Central memory CD8-positive, alpha-beta T cell (primary cell): ENCODE results near the gene ZNHIT2.
"Not testable (repeated sequence)": the region's sequence is repeated elsewhere in the genome, so short reads cannot be mapped to it uniquely, and the experiment has no call there.

ENCODE experiments used
- ATAC-seq: fragments of 150-1000 bp; cut with Tn5 transposase; replicated peaks from 2 replicates; pipeline ENCODE4 v1.10.0; 2022; ENCODE audit warnings: mild to moderate bottlenecking, moderate FRiP score, moderate number of reproducible peaks; ENCODE audit not compliant: poor library complexity, severe bottlenecking; ENCODE audit errors: extremely low read depth
- DNase-seq, 2 donors: peaks; one replicate each; pipeline ENCODE4 v3.0.0; 2021; ENCODE audit warnings: low spot score in 2 of 2
- H3K27ac Mint-ChIP-seq: one replicate; pipeline ENCODE4 v1.8.0; 2022; ENCODE audit warnings: low read depth, mild to moderate bottlenecking, moderate library complexity, mixed read lengths
- H3K27me3 Mint-ChIP-seq: one replicate; pipeline ENCODE4 v1.8.0; 2022; ENCODE audit warnings: mixed read lengths
- H3K36me3 Mint-ChIP-seq: one replicate; pipeline ENCODE4 v1.8.0; 2022; ENCODE audit warnings: mild to moderate bottlenecking, moderate library complexity, mixed read lengths; ENCODE audit not compliant: insufficient read depth
- H3K4me1 Mint-ChIP-seq: one replicate; pipeline ENCODE4 v1.8.0; 2022; ENCODE audit warnings: mixed read lengths
- H3K4me3 Mint-ChIP-seq: one replicate; pipeline ENCODE4 v1.8.0; 2022; ENCODE audit warnings: mild to moderate bottlenecking, moderate library complexity, mixed read lengths
- H3K9me3 Mint-ChIP-seq: one replicate; pipeline ENCODE4 v1.8.0; 2022; ENCODE audit warnings: mixed read lengths

The ZNHIT2 gene

DNA sequence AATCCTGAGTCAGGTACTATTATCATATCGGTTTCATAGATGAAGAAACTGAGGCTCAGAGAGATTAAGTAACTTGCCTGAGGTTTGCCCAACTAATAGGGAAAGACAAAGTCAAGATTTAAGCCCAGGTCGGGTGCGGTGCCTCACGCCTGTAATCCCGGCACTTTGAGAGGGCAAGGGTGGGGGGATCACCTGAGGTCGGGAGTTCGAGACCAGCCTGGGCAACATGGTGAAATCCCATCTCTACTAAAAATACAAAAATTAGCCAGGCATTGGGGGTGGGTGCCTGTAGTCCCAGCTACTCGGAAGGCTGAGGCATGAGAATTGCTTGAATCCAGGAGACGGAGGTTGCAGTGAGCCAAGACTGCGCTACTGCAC lies 32.6 kb upstream of the ZNHIT2 start:
- H3K4me1 Mint-ChIP-seq, H3K4me3 Mint-ChIP-seq: not testable (repeated sequence)

DNA sequence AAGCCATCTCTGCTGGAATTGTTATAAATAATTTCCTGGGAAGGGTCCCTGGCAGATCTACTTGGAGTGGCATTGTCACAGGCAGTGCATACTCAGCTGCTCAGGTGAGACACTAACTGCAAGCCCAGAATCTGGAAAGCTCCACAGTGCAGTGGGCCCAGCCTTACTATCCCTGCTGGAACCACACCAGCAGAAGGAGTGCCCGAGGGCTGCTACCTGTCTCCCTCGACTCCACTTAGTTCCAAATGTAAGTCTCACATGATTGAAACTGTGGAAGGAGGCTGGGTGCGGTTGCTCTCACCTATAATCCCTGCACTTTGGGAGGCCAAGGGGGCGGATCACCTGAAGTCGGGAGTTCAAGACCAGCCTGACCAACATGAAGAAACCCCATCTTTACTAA lies 31.2 kb upstream of the ZNHIT2 start:
- ATAC-seq: no peak
- H3K27me3 Mint-ChIP-seq: peaks cover 7% of the 10 kb centered on the region
- H3K9me3 Mint-ChIP-seq: no peaks in the 10 kb centered on the region
- H3K4me3 Mint-ChIP-seq: no peak overlapping the region
- DNase-seq: no peak
- no peak overlapping the region for H3K27ac Mint-ChIP-seq
- H3K36me3 Mint-ChIP-seq: peaks cover 5% of the 10 kb centered on the region
- H3K4me1 Mint-ChIP-seq: no peaks in the 10 kb centered on the region

More for the DNA sequence above, 32.6 kb upstream of the ZNHIT2 start:
- H3K27me3 Mint-ChIP-seq, ATAC-seq, H3K36me3 Mint-ChIP-seq, H3K27ac Mint-ChIP-seq, DNase-seq, H3K9me3 Mint-ChIP-seq: not testable (repeated sequence)

DNA sequence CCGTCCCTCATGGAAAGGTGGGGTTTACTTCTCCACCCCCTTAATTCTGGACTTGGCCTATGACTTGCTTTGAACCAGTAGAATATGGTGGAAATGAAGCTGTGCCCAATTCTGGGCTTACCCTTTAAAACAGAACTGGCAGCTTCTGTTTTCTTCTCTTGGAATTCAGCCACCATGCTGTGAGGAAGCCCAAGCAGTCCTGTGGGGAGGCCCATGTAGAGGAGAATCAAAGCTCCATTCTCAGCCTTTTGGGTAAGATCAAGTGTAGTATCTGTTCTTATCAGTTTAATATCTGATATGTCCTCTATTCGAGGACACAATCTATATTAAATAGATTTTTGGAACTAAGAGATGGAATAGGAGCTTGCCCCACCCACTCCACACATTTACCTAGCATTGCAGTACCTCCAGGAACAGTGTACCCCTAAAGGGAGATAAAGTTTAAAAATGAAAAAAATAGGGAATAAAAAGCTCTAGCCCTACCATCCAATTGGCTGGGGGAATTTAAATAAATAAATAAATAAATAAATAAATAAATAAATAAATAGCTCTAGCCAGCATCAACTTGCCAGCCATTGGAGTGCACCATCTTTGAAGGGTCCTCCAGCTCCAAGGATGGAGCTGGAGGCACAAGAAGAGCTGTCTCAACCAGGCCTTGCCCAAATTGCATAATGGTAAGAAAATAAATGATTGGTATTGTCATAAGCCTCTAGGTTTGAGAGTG lies 30.0 kb upstream of the ZNHIT2 start:
- ATAC-seq: no peak
- Mint-ChIP-seq H3K4me3 (no peak overlapping the region), H3K36me3 (peaks cover 5% of the 10 kb centered on the region), H3K27me3 (peaks cover 7% of the 10 kb centered on the region), H3K9me3 (no peaks in the 10 kb centered on the region), H3K27ac (no peak overlapping the region), H3K4me1 (no peaks in the 10 kb centered on the region)
- no peak for DNase-seq

DNA sequence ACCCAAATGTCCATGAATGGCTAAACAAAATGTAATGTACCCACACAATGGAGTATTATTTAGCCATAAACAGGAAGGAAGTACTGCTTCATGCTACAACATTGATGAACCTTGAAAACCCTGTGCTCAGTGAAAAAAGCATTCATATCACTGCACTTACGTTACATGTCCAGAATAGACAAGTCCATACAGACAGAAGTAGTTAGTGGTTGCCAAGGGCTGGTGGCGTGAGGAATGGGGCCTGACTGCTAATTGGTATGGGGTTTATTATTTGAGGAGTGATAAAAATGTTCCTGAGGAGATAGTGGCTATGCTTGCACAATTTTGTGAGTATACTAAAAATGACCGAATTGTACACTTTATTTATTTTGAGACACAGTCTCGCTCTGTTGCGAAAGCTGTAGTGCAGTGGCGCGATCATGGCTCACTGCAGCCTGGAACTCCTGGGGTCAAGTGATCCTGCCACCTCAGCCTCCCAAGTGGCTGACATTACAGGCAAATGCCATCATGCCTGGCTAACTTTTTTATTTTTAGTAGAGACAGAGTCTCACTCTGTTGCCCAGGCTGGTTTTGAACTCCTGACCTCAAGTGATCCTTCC lies 24.5 kb upstream of the ZNHIT2 start:
- no peak for ATAC-seq
- no peak for DNase-seq
- H3K4me1 Mint-ChIP-seq: no peaks in the 10 kb centered on the region
- no peaks in the 10 kb centered on the region for H3K9me3 Mint-ChIP-seq
- H3K4me3 Mint-ChIP-seq: no peak overlapping the region
- peaks cover 3% of the 10 kb centered on the region for H3K36me3 Mint-ChIP-seq
- peaks cover 16% of the 10 kb centered on the region for H3K27me3 Mint-ChIP-seq
- no peak overlapping the region for H3K27ac Mint-ChIP-seq

DNA sequence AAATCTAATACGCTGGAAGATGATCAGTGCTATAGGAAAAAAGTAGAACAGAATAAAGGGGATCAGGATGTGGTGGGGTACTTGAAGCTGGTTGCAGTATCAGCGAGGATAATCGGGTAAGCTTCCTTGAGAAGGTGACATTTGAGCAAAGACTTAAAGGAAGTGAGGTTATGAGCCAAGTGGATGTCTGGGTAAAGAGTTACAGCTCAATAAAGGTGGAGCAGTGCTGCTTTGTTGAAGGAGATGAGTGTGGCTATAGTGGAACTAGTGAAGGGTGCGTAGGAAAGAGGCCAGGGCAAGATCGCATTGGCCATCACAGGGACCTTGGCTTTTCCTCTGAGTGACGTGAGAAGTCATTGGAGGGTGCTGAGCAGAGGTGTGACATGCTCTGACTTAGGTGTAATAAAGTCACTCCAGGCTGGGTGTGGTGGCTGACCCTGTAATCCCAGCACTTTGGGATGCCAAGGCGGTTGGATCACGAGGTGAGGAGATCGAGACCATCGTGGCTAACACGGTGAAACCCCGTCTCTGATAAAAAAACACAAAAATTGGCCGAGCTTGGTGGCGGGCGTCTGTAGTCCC lies 19.1 kb upstream of the ZNHIT2 start:
- Mint-ChIP-seq H3K27ac (peak overlapping the region; percentile 99), H3K27me3 (peaks cover 4% of the 10 kb centered on the region), H3K4me1 (peaks cover 37% of the 10 kb centered on the region), H3K9me3 (no peaks in the 10 kb centered on the region), H3K36me3 (peaks cover 19% of the 10 kb centered on the region), H3K4me3 (peak overlapping the region; percentile 96)
- ATAC-seq (no peak), DNase-seq (no peak)

DNA sequence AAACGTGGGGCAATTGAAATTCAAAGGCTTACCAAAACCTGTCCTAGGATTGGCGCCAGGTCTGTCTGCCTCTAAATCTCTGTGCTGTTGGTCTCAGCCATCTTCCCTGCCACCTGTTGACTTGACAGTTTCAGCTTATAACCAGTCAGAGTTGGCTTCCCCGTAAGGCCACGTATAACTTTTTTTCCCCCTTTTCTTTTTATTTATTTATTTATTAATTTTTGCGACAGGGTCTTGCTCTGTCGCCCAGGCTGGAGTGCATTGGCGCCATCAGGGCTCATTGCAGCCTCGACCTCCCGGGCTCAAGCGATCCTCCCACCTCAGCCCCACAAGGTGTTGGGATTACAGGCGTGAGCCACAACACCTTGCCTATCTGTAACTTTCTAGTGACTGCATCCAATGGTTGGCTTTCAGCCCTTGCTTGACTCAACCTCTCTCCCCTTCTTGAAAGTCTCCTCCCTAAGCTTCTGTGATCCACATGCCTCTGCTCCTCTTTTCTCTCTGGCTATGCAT lies 18.2 kb upstream of the ZNHIT2 start:
- H3K27ac Mint-ChIP-seq: peak overlapping the region; percentile 99
- no peak for ATAC-seq
- H3K36me3 Mint-ChIP-seq: peaks cover 22% of the 10 kb centered on the region
- H3K4me1 Mint-ChIP-seq: peaks cover 44% of the 10 kb centered on the region
- peak overlapping the region; percentile 96 for H3K4me3 Mint-ChIP-seq
- no peaks in the 10 kb centered on the region for H3K27me3 Mint-ChIP-seq
- DNase-seq: no peak
- H3K9me3 Mint-ChIP-seq: no peaks in the 10 kb centered on the region

DNA sequence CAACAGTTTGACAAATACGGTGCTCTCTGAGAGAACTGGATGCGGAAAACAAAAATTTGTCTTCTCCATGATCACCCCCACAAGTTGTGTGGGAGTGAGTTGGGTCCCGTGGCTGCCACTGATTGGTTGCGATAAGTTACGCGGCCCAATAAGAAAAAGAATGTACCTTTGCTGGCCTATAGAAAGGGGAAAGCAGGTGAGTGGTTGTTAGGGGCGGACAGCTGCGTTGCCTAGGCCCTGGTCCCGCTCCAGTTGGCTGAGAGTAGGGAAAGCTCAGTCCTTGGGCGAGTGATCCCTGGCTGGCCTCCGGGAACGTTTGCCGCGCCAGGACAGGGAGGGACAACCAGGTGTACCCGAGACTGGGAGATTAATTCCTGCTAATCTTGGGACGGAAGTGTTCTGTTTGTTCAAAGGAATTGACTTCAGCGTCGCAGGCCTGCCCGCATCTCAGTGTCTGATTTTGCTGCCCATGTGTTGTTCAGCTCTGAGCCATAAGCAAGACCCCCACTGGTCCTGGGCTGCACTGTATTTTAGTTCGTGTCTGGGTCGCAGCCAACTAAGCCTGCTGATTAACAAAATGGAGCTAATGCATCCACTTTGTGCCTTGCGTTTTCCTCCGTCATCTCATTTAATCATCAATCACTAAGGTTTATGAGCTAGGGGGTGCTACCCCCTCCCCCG lies 17.6 kb upstream of the ZNHIT2 start:
- DNase-seq: peak; percentile 57 to 83
- Mint-ChIP-seq H3K4me3 (peak overlapping the region; percentile 96), H3K27me3 (no peaks in the 10 kb centered on the region), H3K36me3 (peaks cover 24% of the 10 kb centered on the region), H3K4me1 (peaks cover 44% of the 10 kb centered on the region), H3K9me3 (no peaks in the 10 kb centered on the region), H3K27ac (peak overlapping the region; percentile 99)
- peak; percentile 91 for ATAC-seq

DNA sequence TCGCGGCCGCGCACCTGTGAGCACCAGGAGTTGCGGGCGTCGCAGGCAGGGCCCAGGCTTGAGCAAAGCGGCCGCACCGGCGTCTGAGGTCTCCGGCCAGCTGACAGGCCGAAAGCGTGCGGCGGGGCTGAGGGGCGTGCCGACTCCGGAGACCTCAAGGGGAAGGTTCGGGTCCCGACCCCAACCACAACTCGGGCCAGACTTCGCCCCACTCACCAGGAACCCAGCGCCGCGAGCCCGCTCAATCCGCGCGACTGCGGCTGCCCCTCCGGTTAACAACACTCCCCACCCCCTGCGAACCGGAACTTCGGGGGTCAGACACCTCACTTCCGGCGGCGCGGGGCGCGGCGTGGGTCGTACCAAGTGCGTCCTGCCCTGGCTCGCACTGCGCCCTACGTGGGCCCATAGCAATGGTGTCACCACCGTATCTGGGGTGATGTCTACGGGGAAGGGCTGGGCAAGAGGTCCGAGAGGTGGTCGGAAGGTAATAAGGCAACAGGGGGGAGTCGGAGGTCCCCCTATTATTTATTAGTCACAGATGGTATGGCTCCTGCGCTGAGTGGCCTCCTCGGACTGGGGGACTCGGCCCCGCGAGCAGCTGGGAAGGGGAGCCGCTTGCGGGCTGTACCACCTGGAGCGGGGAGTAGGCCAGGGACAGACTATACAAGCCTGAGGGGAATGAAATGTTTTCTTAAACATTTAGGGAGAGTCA lies 16.9 kb upstream of the ZNHIT2 start, which contains the start of gene SYVN1:
Gene SYVN1, minus strand, starts transcription at position 280 of the 712 bp plus-strand sequence. CDS start 918 bp downstream, outside the sequence.
- Mint-ChIP-seq H3K27ac (peak within 1 kb of the TSS; percentile 99), H3K9me3 (no peaks in the 10 kb centered on the region), H3K4me3 (peak within 1 kb of the TSS; percentile 96), H3K27me3 (no peaks in the 10 kb centered on the region), H3K4me1 (peaks cover 44% of the 10 kb centered on the region), H3K36me3 (peaks cover 24% of the 10 kb centered on the region)
- ATAC-seq (peak; percentile 82), DNase-seq (peak; percentile 85 to 87)

DNA sequence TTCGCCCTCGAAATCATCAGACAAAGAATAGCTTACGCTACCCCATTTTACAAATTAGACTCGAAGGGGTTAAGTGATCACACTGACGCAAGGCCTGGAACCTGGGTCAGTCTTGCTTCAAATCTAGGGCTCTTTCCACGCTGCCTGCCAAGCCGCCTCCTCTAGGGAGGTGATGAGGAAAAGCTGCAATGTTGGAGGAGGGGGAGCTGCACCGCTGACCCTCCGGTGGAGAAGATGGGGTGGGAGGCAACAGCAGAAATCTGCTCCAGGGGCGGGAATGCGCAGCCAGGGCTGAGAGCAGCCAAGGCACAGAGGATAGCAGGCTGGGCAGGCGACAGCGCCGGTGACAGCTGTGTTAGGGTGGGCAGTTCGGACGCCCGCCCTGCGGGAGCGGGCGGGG lies 16.2 kb upstream of the ZNHIT2 start:
- H3K27ac Mint-ChIP-seq: peak overlapping the region; percentile 99
- H3K9me3 Mint-ChIP-seq: no peaks in the 10 kb centered on the region
- DNase-seq: no peak
- H3K4me3 Mint-ChIP-seq: peak overlapping the region; percentile 96
- ATAC-seq: no peak
- H3K4me1 Mint-ChIP-seq: peaks cover 44% of the 10 kb centered on the region
- peaks cover 25% of the 10 kb centered on the region for H3K36me3 Mint-ChIP-seq
- no peaks in the 10 kb centered on the region for H3K27me3 Mint-ChIP-seq

DNA sequence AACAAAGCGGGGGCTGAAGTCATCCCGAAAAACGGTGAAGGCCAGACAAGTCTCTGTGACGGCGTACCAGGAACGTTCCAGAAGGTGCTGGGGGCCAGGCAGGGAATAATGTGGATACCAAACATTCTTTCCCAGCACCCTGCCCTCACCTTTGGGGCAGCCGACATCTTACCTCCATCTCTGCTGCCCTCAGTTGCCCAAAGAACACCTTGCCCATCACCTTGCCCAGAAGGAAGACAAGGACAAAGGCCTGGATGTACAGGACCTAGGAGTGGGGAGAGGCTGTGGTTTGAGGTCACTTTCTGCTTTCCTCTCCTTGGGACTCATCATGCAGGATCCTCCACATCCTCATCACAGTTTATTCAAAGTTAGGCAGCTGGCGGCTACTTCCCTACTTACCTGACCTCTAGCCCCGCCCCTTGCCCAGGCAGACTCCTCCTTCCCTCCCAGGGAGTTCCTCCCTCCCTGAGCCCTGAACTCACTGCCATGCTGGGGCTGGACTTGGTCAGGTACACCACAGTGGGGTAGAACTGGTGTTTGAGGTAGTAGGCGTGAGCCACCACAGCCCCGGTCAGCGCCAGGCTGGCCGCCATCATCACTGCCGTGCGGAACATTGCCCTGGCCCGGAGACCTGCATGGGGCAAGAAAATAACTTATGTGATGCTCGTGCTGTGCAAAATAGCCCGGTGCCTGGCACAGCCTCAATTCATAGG lies 15.6 kb upstream of the ZNHIT2 start:
- Mint-ChIP-seq H3K4me1 (peaks cover 44% of the 10 kb centered on the region), H3K4me3 (peak overlapping the region; percentile 96), H3K36me3 (peaks cover 28% of the 10 kb centered on the region), H3K27me3 (no peaks in the 10 kb centered on the region), H3K9me3 (no peaks in the 10 kb centered on the region), H3K27ac (peak overlapping the region; percentile 99)
- no peak for ATAC-seq
- no peak for DNase-seq

DNA sequence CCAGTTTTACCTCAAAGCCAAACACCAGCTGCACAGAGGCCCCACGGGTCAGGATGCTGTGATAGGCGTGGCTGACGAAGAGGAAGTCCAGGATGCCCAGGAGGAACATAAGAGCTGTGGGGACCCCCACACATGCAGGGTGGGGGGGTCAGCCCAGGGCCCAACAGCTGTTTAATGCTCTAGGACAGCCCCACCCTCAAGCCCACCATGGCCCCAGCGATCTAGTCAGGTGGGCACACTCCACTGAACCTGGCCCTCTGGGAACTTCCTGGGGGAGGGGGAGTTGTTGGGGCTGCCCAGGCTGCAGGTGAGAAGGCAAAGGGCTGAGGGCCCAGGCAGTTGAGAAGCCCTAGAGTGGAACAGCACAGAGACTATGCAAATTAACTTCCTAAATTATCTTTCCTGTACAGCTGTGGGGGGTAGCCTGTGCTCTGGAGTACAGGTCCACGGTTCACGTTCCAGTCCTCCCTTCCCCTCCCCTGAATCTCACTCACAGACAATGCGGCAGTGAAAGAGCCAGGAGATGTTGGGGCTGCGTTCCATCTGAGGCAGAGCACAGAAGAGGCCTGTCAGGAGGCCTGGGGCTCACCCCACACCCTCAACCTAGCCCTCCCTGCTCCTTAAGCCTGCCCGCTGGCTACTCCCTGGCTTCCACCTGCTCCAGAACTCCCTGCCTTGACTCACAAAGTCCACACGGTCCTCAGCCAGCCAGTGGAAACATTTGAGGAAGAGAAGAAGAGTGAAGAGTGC lies 14.9 kb upstream of the ZNHIT2 start:
- H3K27me3 Mint-ChIP-seq: no peaks in the 10 kb centered on the region
- peaks cover 44% of the 10 kb centered on the region for H3K4me1 Mint-ChIP-seq
- H3K27ac Mint-ChIP-seq: peak overlapping the region; percentile 99
- peaks cover 33% of the 10 kb centered on the region for H3K36me3 Mint-ChIP-seq
- no peaks in the 10 kb centered on the region for H3K9me3 Mint-ChIP-seq
- no peak for DNase-seq
- H3K4me3 Mint-ChIP-seq: peak overlapping the region; percentile 96
- ATAC-seq: no peak
